Activated CD4-positive, alpha-beta T cell treated with anti-CD3 and anti-CD28 coated beads, Interleukin-2, amount 50 U/mL, for 16 hours (primary cell): ENCODE data around the gene AARS1.
"Not testable (repeated sequence)": the region's sequence is repeated elsewhere in the genome, so short reads cannot be mapped to it uniquely, and the experiment has no call there.

ENCODE experiments used
- DNase-seq: peaks from one replicate; pipeline ENCODE4 v3.0.0-alpha.2; 2020

The AARS1 gene

GRCh38 chr16:70289229-70290094 lies at the start of gene AARS1:
TSS of gene AARS1 (minus strand) at chr16:70289506. CDS start at chr16:70282763, 6,743 bp downstream.
- peak; percentile 100 for DNase-seq

- DNase-seq, result no peak
These were observed 48.5 kb upstream of the AARS1 start for GRCh38 chr16:70337814-70338213.

- not testable (repeated sequence) for DNase-seq
These were observed 43.4 kb upstream of the AARS1 start for GRCh38 chr16:70332728-70333127.

GRCh38 chr16:70331588-70332358 lies 42.5 kb upstream of the AARS1 start:
- no peak for DNase-seq

GRCh38 chr16:70331091-70331490 lies 41.8 kb upstream of the AARS1 start:
- no peak for DNase-seq

GRCh38 chr16:70324998-70325747 lies 35.9 kb upstream of the AARS1 start:
- no peak for DNase-seq

- no peak for DNase-seq
These were observed 30.8 kb upstream of the AARS1 start for GRCh38 chr16:70320121-70320520.

GRCh38 chr16:70307726-70308125 lies 18.4 kb upstream of the AARS1 start:
- not testable (repeated sequence) for DNase-seq

- no peak for DNase-seq
These were observed 17.6 kb upstream of the AARS1 start for GRCh38 chr16:70306880-70307279.

GRCh38 chr16:70304892-70305448 lies 15.7 kb upstream of the AARS1 start:
- DNase-seq, result no peak

- DNase-seq, result no peak
These were observed 13.4 kb upstream of the AARS1 start for GRCh38 chr16:70302745-70303144.

- DNase-seq, result no peak
These were observed 11.8 kb upstream of the AARS1 start for GRCh38 chr16:70301121-70301520.

GRCh38 chr16:70298988-70299938 lies 10.0 kb upstream of the AARS1 start, which contains the start of gene DDX19B:
TSS of gene DDX19B (plus strand) at chr16:70299186. CDS start at chr16:70299298, 112 bp downstream.
- DNase-seq, result peak; percentile 73

GRCh38 chr16:70295634-70296033 lies 6.3 kb upstream of the AARS1 start:
- no peak for DNase-seq

- DNase-seq, result no peak
These were observed 5.2 kb upstream of the AARS1 start for GRCh38 chr16:70294385-70295025.

- not testable (repeated sequence) for DNase-seq
These were observed 2.8 kb upstream of the AARS1 start for GRCh38 chr16:70292148-70292547.

GRCh38 chr16:70290949-70291519 lies 1.7 kb upstream of the AARS1 start:
- DNase-seq, result peak; percentile 19

GRCh38 chr16:70287304-70287971 lies 1.9 kb downstream of the AARS1 start:
- DNase-seq, result not testable (repeated sequence)

GRCh38 chr16:70276392-70276791 lies 12.9 kb downstream of the AARS1 start:
- DNase-seq, result no peak

GRCh38 chr16:70271696-70272095 lies 17.6 kb downstream of the AARS1 start:
- DNase-seq, result no peak
